ENCODE data around the gene EXOSC2. TPM values are rescaled to one million over a fixed set of nuclear protein-coding genes. Genes with fewer than 3 reads are reported as not detected.
A peak's percentile ranks its signal among the peaks of the same experiment; 100 is the strongest.

EXOSC2 gene
- total and polyA plus RNA-seq, 2 of the 8 experiments (the other 6 are each of a cell fraction or from before 2014, with no cell fraction given), result 47.8 to 93.6 TPM

GRCh38 chr9:130693426-130694191 is at the start of gene EXOSC2 (continued):
- TF ChIP-seq NRF1 (IDR thresholded peaks at IDR 0.05; ENCODE audit: low read depth, low read length), result peak; percentile 95
- no peak for TF ChIP-seq CTCF (IDR thresholded peaks at IDR 0.05; ENCODE audit: control extremely low read depth in 1 of 3, insufficient read depth in 1 of 3, low read depth in 1 of 3, low read length in 3 of 3)
- TF ChIP-seq KDM5A (IDR thresholded peaks at IDR 0.05; ENCODE audit: low read length), result peak; percentile 82
- TF ChIP-seq ATF3 (IDR thresholded peaks at IDR 0.05; ENCODE audit: insufficient read depth, low read depth, low read length), result no peak
- TF ChIP-seq MAX (IDR thresholded peaks at IDR 0.05), result peak; percentile 93
- TF ChIP-seq BRCA1 (IDR thresholded peaks at IDR 0.05; ENCODE audit: low read depth, low read length), result no peak
- TF ChIP-seq CBX8 (IDR thresholded peaks at IDR 0.05; ENCODE audit: borderline replicate concordance, low read depth, low read length), result no peak
- TF ChIP-seq EP300 (IDR thresholded peaks at IDR 0.05; ENCODE audit: borderline replicate concordance in 1 of 2, low read depth in 2 of 2, low read length in 2 of 2), result no peak
- no peak for TF ChIP-seq CTBP2 (IDR thresholded peaks at IDR 0.05; ENCODE audit: borderline replicate concordance, insufficient read depth, insufficient read length, low read length)
- no peak; a peak in 1 of 4 replicates for TF ChIP-seq HDAC2 (IDR thresholded peaks at IDR 0.05; ENCODE audit: borderline replicate concordance in 1 of 2, low read depth in 2 of 2, low read length in 2 of 2)
- peak; percentile 93 for TF ChIP-seq POLR2AphosphoS5 (IDR thresholded peaks at IDR 0.05; ENCODE audit: low read depth, low read length)
- no peak for TF ChIP-seq USF2 (IDR thresholded peaks at IDR 0.05; ENCODE audit: low read length)
- peak; percentile 100 for TF ChIP-seq YY1 (IDR thresholded peaks at IDR 0.05; ENCODE audit: low read depth, low read length)
- no peak for TF ChIP-seq SRF (IDR thresholded peaks at IDR 0.05; ENCODE audit: low read depth, low read length)
- no peak for TF ChIP-seq CHD1 (IDR thresholded peaks at IDR 0.05; ENCODE audit: low read depth, low read length)
- peak; percentile 93 for TF ChIP-seq PHF8 (conservative IDR thresholded peaks at IDR 0.05; ENCODE audit: low read depth, low read length)
- TF ChIP-seq SAP30 (IDR thresholded peaks at IDR 0.05; ENCODE audit: insufficient read depth, insufficient replicate concordance, low read length), result peak; percentile 39
- peak; percentile 90 to 92 for TF ChIP-seq POLR2A (IDR thresholded peaks at IDR 0.05; ENCODE audit: control extremely low read depth in 1 of 2, low read depth in 2 of 2, low read length in 2 of 2)
- no peak for TF ChIP-seq SP2 (IDR thresholded peaks at IDR 0.05; ENCODE audit: low read length)

Measured in H1 (cell line).